T-cell (primary cell): ENCODE measurements around the gene CARMIL1. TPM values are rescaled to one million over a fixed set of nuclear protein-coding genes. Genes with fewer than 3 reads are reported as not detected.

Source experiments
- ATAC-seq, 4 experiments: fragments of 200-7000 bp in 3 of 4; fragments of 150-1000 bp in 1 of 4; cut with Tn5 transposase; replicated peaks in 1 of 4; 1 replicate in 3 of 4; 2 replicates in 1 of 4; pipeline ENCODE4 v1.10.0; 2021; ENCODE audit warnings: moderate library complexity in 3 of 4, mild to moderate bottlenecking in 2 of 4, moderate number of reproducible peaks in 1 of 4
- CTCF ChIA-PET, 2 donors: fragments of 300-600 bp; sonication (Branson Sonifier 250); formaldehyde crosslinking; loops; one replicate each; lab custom pipeline; 2022; ENCODE audit warnings: antibody characterized with exemption in 2 of 2; lab: Charles Lee
- POLR2A ChIA-PET, 2 donors: fragments of 300-600 bp; sonication (Branson Sonifier 250); formaldehyde crosslinking; loops; one replicate each; lab custom pipeline; 2022; ENCODE audit warnings: antibody characterized with exemption in 2 of 2; lab: Charles Lee
- DNase-seq, 35 experiments: peaks; one replicate each; pipeline versions ENCODE4 v3.0.0 to v3.0.0-alpha.2; 2013 to 2023
- H3K27ac ChIP-seq: one replicate; pipeline ENCODE4 v1.5.1; 2013; ENCODE audit warnings: low read length
- H3K27me3 ChIP-seq, 2 experiments: replicated peaks in 1 of 2; 1 replicate in 1 of 2; 2 replicates in 1 of 2; pipeline versions ENCODE4 v1.6.1 to v1.7.0; 2013; ENCODE audit warnings: low read length in 1 of 2, mixed read lengths in 1 of 2; ENCODE audit not compliant: control insufficient read depth in 2 of 2, insufficient read depth in 2 of 2; ENCODE audit errors: extremely low read depth in 1 of 2
- H3K36me3 ChIP-seq, 2 donors: 1 replicate in 1 of 2; 2 replicates in 1 of 2; pipeline versions ENCODE4 v1.6.1 to v1.7.0; 2013; ENCODE audit warnings: low read length in 1 of 2; ENCODE audit not compliant: control insufficient read depth in 2 of 2, insufficient read depth in 1 of 2; ENCODE audit errors: extremely low read depth in 1 of 2
- H3K4me1 ChIP-seq, 2 experiments: 1 replicate in 1 of 2; 2 replicates in 1 of 2; pipeline versions ENCODE4 v1.6.1 to v1.7.0; 2013; ENCODE audit warnings: low read length in 2 of 2, mixed read lengths in 1 of 2; ENCODE audit not compliant: insufficient read depth in 2 of 2, control insufficient read depth in 1 of 2; ENCODE audit errors: extremely low read depth in 1 of 2
- H3K4me3 ChIP-seq, 2 donors: 1 replicate in 1 of 2; 2 replicates in 1 of 2; pipeline versions ENCODE4 v1.5.1 to v1.7.0; 2013; ENCODE audit warnings: mild to moderate bottlenecking in 2 of 2, low read length in 1 of 2, moderate library complexity in 1 of 2; ENCODE audit not compliant: control insufficient read depth in 1 of 2; ENCODE audit errors: extremely low read depth in 1 of 2
- H3K9me3 ChIP-seq: 2 replicates; pipeline ENCODE4 v1.7.0; 2013
- H3K27ac Mint-ChIP-seq, 2 donors: one replicate each; pipeline ENCODE4 v1.8.0; 2020 to 2021; ENCODE audit warnings: mild to moderate bottlenecking in 2 of 2, mixed read lengths in 2 of 2
- H3K27me3 Mint-ChIP-seq, 2 donors: one replicate each; pipeline ENCODE4 v1.8.0; 2021 to 2022; ENCODE audit warnings: mixed read lengths in 2 of 2
- H3K36me3 Mint-ChIP-seq: one replicate; pipeline ENCODE4 v1.8.0; 2021; ENCODE audit warnings: mixed read lengths
- H3K4me1 Mint-ChIP-seq, 3 donors: one replicate each; pipeline ENCODE4 v1.8.0; 2020 to 2022; ENCODE audit warnings: mixed read lengths in 3 of 3, mild to moderate bottlenecking in 1 of 3
- H3K4me3 Mint-ChIP-seq, 3 donors: one replicate each; pipeline ENCODE4 v1.8.0; 2020 to 2022; ENCODE audit warnings: mild to moderate bottlenecking in 3 of 3, mixed read lengths in 3 of 3, moderate library complexity in 3 of 3
- H3K9me3 Mint-ChIP-seq, 3 donors: one replicate each; pipeline ENCODE4 v1.8.0; 2020 to 2022; ENCODE audit warnings: mixed read lengths in 3 of 3
- WGBS: methylation state at CpG from one replicate; pipeline ENCODE4 v1.1.5; 2013; ENCODE audit warnings: missing lambda C conversion rate; ENCODE audit not compliant: insufficient coverage; 5-methylcytosine and 5-hydroxymethylcytosine counted together
- total RNA-seq, 35 experiments: library from RNA in 6 of 35; stranded (reverse) in 6 of 35; fragments of 120-200 nt in 1 of 35; gene quantifications; one replicate each; pipeline versions ENCODE4 v1.2.1 to v1.2.4 and lab custom pipeline; 2013 to 2026

The CARMIL1 gene
- total RNA-seq, 5 donors from 2014 or later (not counting 1 experiment from before 2014, with no cell fraction given): 4.0 to 11.6 (median 6.1) TPM

DNA sequence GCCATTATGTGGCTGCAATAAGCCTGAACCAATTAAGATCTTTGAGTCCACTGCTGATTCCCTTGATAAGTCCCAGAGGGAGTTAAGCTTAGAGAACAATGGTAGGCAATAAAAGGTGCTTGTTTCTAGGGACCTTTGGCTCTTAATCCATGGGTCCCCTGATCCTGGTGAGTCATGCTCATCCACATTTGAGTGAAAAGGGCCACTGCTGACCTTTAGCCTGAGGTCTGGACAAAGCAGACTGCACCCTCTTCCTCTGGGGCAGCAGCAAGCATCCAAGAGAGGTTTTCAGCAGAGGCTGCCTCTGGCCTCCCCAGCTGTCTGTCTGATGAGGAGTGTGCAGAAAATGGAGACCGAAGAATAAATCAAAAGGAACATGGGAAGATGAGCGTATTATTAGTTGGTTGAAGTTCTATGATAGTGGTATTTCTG is 356.7 kb downstream of the CARMIL1 start:
- Histone ChIP-seq H3K4me3 (no peak overlapping the region), H3K4me1 (no peaks in the 10 kb centered on the region), H3K36me3 (no peaks in the 10 kb centered on the region), H3K9me3 (no peaks in the 10 kb centered on the region), H3K27ac (no peak overlapping the region), H3K27me3 (peaks cover 0 to 21% of the 10 kb centered on the region in 2 experiments)
- Mint-ChIP-seq H3K9me3 (no peaks in the 10 kb centered on the region), H3K27me3 (peaks cover 36 to 47% of the 10 kb centered on the region in 2 donors), H3K27ac (no peak overlapping the region), H3K36me3 (no peaks in the 10 kb centered on the region), H3K4me1 (no peaks in the 10 kb centered on the region), H3K4me3 (no peak overlapping the region)
- ATAC-seq: no peak
- CTCF ChIA-PET: no interaction called here
- no peak for DNase-seq
- POLR2A ChIA-PET: no interaction called here
- 100% methylated on average over 1 of the region's 2 CpGs for WGBS

DNA sequence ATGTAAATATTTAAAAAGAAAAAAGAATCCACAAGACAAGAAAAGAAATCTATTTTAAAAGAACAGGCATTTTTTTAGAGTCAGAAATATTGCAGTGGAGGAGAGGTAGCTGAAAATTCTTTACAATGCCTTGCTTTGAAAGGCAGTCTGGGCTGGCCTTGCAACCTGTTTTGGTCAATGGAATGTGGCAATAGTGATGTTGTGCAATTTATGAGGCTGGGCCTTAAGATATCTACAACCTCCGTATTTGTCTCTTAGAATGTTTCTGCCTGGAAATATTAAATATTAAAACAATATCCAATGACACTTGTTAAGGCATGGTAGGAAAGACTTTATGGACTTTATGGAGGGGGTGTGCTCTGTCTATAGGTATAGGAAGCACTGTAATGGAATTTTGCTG is 358.0 kb downstream of the CARMIL1 start:
- ATAC-seq: no peak
- Mint-ChIP-seq H3K4me3 (no peak overlapping the region), H3K36me3 (no peaks in the 10 kb centered on the region), H3K27ac (no peak overlapping the region), H3K4me1 (no peaks in the 10 kb centered on the region), H3K27me3 (peaks cover 41 to 50% of the 10 kb centered on the region in 2 donors), H3K9me3 (peaks cover 0 to 6% (median 0%) of the 10 kb centered on the region in 3 donors)
- CTCF ChIA-PET: no interaction called here
- no CpG with 5 or more reads among the region's 1 CpG for WGBS
- no peak overlapping the region for H3K27ac ChIP-seq
- no peaks in the 10 kb centered on the region for H3K36me3 ChIP-seq
- no peak overlapping the region for H3K4me3 ChIP-seq
- POLR2A ChIA-PET: no interaction called here
- DNase-seq: no peak
- peaks cover 0 to 18% of the 10 kb centered on the region in 2 experiments for H3K27me3 ChIP-seq
- H3K9me3 ChIP-seq: no peaks in the 10 kb centered on the region
- H3K4me1 ChIP-seq: no peaks in the 10 kb centered on the region

DNA sequence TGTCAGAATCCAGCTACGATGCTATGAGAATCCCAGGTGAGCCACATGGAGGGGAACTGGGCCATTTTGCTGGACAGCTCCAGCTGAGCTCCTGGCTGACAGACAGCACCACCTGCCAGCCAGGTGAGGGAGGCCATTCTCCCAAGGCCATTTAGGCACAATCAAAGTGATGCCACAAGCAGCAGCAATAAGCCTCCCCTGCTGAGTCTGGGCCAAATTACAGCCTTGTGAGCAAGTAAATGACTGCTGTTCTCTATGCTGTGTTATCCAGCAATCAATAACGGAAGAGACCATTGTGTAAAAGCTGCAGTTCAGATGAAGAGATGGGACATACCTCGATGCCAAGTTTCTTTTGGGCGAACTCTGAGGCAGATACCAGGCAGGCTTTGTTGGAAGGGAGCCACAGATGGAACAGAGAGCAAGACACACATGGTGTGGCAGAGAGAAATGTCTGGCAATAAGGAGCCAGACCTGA is 358.8 kb downstream of the CARMIL1 start:
- POLR2A ChIA-PET: no interaction called here
- 72% methylated on average over 4 of the region's 4 CpGs for WGBS

DNA sequence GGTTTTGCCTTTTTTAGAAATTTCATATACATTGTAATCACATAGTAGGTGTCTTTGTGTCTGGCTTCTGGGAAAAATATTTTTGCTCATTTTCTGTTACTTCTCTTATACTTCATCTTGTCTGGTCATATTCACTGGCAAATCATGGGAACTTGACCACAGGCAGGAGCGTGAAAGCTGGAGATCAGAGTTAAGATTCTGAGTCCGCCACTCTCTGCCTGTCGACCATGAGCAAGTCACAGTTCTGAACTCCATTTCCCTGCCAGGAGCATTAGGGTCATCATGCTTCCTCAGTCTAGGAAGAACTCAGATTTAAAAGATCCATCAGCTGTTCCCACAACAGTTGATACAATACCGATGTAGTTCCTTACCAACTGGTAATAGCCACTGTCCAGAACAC is 360.5 kb downstream of the CARMIL1 start:
- Mint-ChIP-seq H3K9me3 (peaks cover 0 to 6% (median 0%) of the 10 kb centered on the region in 3 donors), H3K4me1 (no peaks in the 10 kb centered on the region), H3K27me3 (peaks cover 51 to 59% of the 10 kb centered on the region in 2 donors), H3K36me3 (no peaks in the 10 kb centered on the region), H3K27ac (no peak overlapping the region), H3K4me3 (no peak overlapping the region)
- no peak overlapping the region for H3K4me3 ChIP-seq
- DNase-seq (no peak), ATAC-seq (no peak)
- 90% methylated on average over 4 of the region's 4 CpGs for WGBS
- H3K27ac ChIP-seq: no peak overlapping the region
- H3K4me1 ChIP-seq: no peaks in the 10 kb centered on the region
- CTCF ChIA-PET: no interaction called here
- H3K36me3 ChIP-seq: no peaks in the 10 kb centered on the region
- no peaks in the 10 kb centered on the region for H3K9me3 ChIP-seq
- H3K27me3 ChIP-seq: peaks cover 4 to 10% of the 10 kb centered on the region in 2 experiments
- POLR2A ChIA-PET: no interaction called here

More for the DNA sequence above, 358.8 kb downstream of the CARMIL1 start:
- peaks cover 0 to 6% (median 0%) of the 10 kb centered on the region in 3 donors for H3K9me3 Mint-ChIP-seq
- H3K36me3 Mint-ChIP-seq: no peaks in the 10 kb centered on the region
- Histone ChIP-seq H3K36me3 (no peaks in the 10 kb centered on the region), H3K27me3 (peaks cover 2 to 15% of the 10 kb centered on the region in 2 experiments), H3K4me1 (no peaks in the 10 kb centered on the region), H3K9me3 (no peaks in the 10 kb centered on the region), H3K4me3 (no peak overlapping the region), H3K27ac (no peak overlapping the region)
- no peaks in the 10 kb centered on the region for H3K4me1 Mint-ChIP-seq
- DNase-seq: no peak
- CTCF ChIA-PET: interaction anchor here in 1 of 2 donors (0.6 kb wide), 1 partner anchor 282 kb away, joined by 10 read pairs; no protein-coding TSS in a partner anchor
- no peak for ATAC-seq
- peaks cover 46 to 54% of the 10 kb centered on the region in 2 donors for H3K27me3 Mint-ChIP-seq
- no peak overlapping the region for H3K27ac Mint-ChIP-seq
- H3K4me3 Mint-ChIP-seq: no peak overlapping the region

DNA sequence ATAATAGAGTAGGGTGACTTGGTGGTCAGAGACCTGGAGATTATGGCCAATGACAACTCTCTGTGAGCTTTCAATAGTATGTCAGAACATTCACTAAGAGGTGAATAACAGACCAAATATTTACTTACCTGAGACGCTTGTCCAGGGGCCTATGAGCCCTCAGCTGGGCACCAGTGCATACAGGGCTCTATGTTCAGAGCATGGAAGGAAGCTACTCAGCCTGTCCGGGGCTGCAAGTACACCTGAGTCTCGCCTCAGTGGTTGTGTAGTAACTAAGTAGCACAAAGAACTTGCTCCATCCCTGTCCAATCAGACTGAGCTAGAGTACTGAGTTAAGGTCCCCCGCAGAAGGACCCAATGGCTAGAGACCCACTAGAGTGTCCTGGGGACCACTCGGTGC is 361.3 kb downstream of the CARMIL1 start:
- Mint-ChIP-seq H3K27me3 (peaks cover 56 to 60% of the 10 kb centered on the region in 2 donors), H3K27ac (no peak overlapping the region), H3K4me1 (no peaks in the 10 kb centered on the region), H3K4me3 (no peak overlapping the region), H3K36me3 (no peaks in the 10 kb centered on the region), H3K9me3 (peaks cover 0 to 6% (median 0%) of the 10 kb centered on the region in 3 donors)
- Histone ChIP-seq H3K36me3 (no peaks in the 10 kb centered on the region), H3K9me3 (no peaks in the 10 kb centered on the region), H3K27me3 (peaks cover 4 to 10% of the 10 kb centered on the region in 2 experiments), H3K4me1 (no peaks in the 10 kb centered on the region), H3K4me3 (no peak overlapping the region), H3K27ac (no peak overlapping the region)
- POLR2A ChIA-PET: no interaction called here
- DNase-seq: no peak
- CTCF ChIA-PET: no interaction called here
- ATAC-seq: no peak
- 88% methylated on average over 5 of the region's 5 CpGs for WGBS

DNA sequence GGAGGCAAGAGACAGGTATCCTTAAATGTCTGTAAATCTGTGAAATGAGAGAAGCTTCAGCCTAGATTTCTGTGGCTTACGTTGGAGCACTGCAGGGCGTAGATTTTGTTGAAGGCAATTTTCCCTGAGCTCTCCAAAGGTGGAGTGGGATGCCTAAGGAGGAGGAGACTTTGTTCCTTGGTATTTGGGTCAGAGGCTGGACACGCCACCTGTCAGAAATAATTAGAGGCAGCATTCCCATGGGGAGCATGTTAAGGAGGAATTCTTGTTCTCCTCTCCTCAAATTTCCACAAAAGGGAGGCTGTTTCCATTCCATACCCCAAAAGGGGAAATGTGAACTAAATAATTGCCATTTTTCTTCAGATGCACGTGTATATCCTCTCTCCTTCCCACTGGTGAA is 361.7 kb downstream of the CARMIL1 start:
- Mint-ChIP-seq H3K9me3 (peaks cover 0 to 6% (median 0%) of the 10 kb centered on the region in 3 donors), H3K27ac (no peak overlapping the region), H3K4me3 (no peak overlapping the region), H3K36me3 (no peaks in the 10 kb centered on the region), H3K27me3 (peaks cover 59 to 63% of the 10 kb centered on the region in 2 donors), H3K4me1 (no peaks in the 10 kb centered on the region)
- ATAC-seq (no peak), DNase-seq (no peak)
- H3K4me1 ChIP-seq: no peaks in the 10 kb centered on the region
- no peaks in the 10 kb centered on the region for H3K9me3 ChIP-seq
- peaks cover 4 to 9% of the 10 kb centered on the region in 2 experiments for H3K27me3 ChIP-seq
- no peak overlapping the region for H3K27ac ChIP-seq
- 81% methylated on average over 2 of the region's 4 CpGs for WGBS
- H3K4me3 ChIP-seq: no peak overlapping the region
- H3K36me3 ChIP-seq: no peaks in the 10 kb centered on the region
- ChIA-PET CTCF (no interaction called here), POLR2A (no interaction called here)
